Peyer's patch (tissue), 4 donors: ENCODE results near the gene ZNF484.
"Not testable (repeated sequence)": the region's sequence is repeated elsewhere in the genome, so short reads cannot be mapped to it uniquely, and the experiment has no call there.

Experiments used
- CTCF ChIP-seq, 6 experiments: fragments of 450-650 bp in 4 of 6; fragments of 200-600 bp in 2 of 6; sonication (generic) in 1 of 6; IDR thresholded peaks; one replicate each; pipeline ENCODE4 v1.5.1; 2017 to 2019; ENCODE audit warnings: antibody characterized with exemption in 6 of 6, mild to moderate bottlenecking in 3 of 6, moderate library complexity in 1 of 6
- POLR2A ChIP-seq, 2 donors: fragments of 450-650 bp; IDR thresholded peaks; one replicate each; pipeline ENCODE4 v1.5.1; 2017; ENCODE audit warnings: antibody characterized with exemption in 2 of 2, mild to moderate bottlenecking in 2 of 2, moderate library complexity in 2 of 2

- not testable (repeated sequence) for TF ChIP-seq POLR2A, CTCF (IDR thresholded peaks at IDR 0.05)
These were observed 27.3 kb upstream of the ZNF484 start for GRCh38 chr9:92905137-92905536.
